HepG2 (cell line): ENCODE results near the gene STK39. TPM values are rescaled to one million over a fixed set of nuclear protein-coding genes. Genes with fewer than 3 reads are reported as not detected.

Experiments used
- ATAC-seq: fragments of 200-7000 bp; cut with Tn5 transposase; 3 replicates; pipeline ENCODE4 v1.9.1; 2020; ENCODE audit warnings: mild to moderate bottlenecking, moderate library complexity
- BruUV-seq: library from RNA; stranded (reverse); fragments of 400-500 nt; replicated peaks from 2 replicates; lab custom pipeline; 2021; lab: Mats Ljungman, UMichigan
- CTCF ChIA-PET: fragments of 300-600 bp; formaldehyde crosslinking; extraction: SDS; loops from one replicate; lab custom pipeline; 2021; ENCODE audit warnings: low total read pairs, inconsistent platforms, low intra/inter-chr PET ratio; lab: Yijun Ruan, JAX
- POLR2A ChIA-PET: fragments of 350-600 bp; sonication (Branson Sonifier 250); formaldehyde crosslinking; loops from one replicate; lab custom pipeline; 2020; ENCODE audit warnings: antibody characterized with exemption, inconsistent platforms; lab: Yijun Ruan, JAX
- DNase-seq: peaks from one replicate; pipeline ENCODE4 v3.0.0-alpha.2; 2015; ENCODE audit warnings: low spot score
- FAIRE-seq: peaks from 3 replicates; lab custom pipeline; 2011; peaks lifted over from hg19 to GRCh38; lab: Jason Lieb, UNC
- H2AFZ ChIP-seq: one replicate; pipeline ENCODE4 v1.6.1; 2011; ENCODE audit warnings: low read length, inconsistent platforms
- H3K27ac ChIP-seq: fragments of 300-600 bp; 3 replicates; pipeline ENCODE4 v1.8.0; 2011; ENCODE audit warnings: mixed run types, mild to moderate bottlenecking, mixed read lengths, low read length, inconsistent platforms; ENCODE audit not compliant: insufficient read depth; ENCODE audit errors: extremely low read length
- H3K27me3 ChIP-seq, 2 experiments: fragments of 200-600 bp in 1 of 2; 2 replicates in 1 of 2; 3 replicates in 1 of 2; pipeline versions ENCODE4 v1.6.0 to v1.8.0; 2011; ENCODE audit warnings: low read length in 2 of 2, mild to moderate bottlenecking in 2 of 2, moderate library complexity in 2 of 2, inconsistent platforms in 1 of 2; ENCODE audit not compliant: insufficient read depth in 2 of 2, control insufficient read depth in 1 of 2
- H3K36me3 ChIP-seq, 2 experiments: fragments of 200-600 bp in 1 of 2; replicated peaks in 1 of 2; 2 replicates in 1 of 2; 3 replicates in 1 of 2; pipeline versions ENCODE4 v1.5.1 to v1.8.0; 2011; ENCODE audit warnings: low read length in 2 of 2, inconsistent platforms in 1 of 2; ENCODE audit not compliant: insufficient read depth in 2 of 2, control insufficient read depth in 1 of 2
- H3K4me1 ChIP-seq: 2 replicates; pipeline ENCODE4 v1.5.1; 2012; ENCODE audit warnings: low read length, inconsistent platforms; ENCODE audit not compliant: insufficient read depth
- H3K4me2 ChIP-seq: 2 replicates; pipeline ENCODE4 v1.6.0; 2011; ENCODE audit warnings: low read depth, low read length, inconsistent platforms
- H3K4me3 ChIP-seq, 3 experiments: fragments of 200-600 bp in 1 of 3; sonication (generic), shearing (Covaris generic) in 1 of 3; replicated peaks in 1 of 3; 2 replicates each; pipeline ENCODE4 v1.5.1; 2011 to 2016; ENCODE audit warnings: low read length in 3 of 3, inconsistent platforms in 2 of 3, low read depth in 2 of 3, mild to moderate bottlenecking in 2 of 3, control low read depth in 1 of 3, mixed read lengths in 1 of 3; ENCODE audit not compliant: insufficient read depth in 1 of 3
- H3K79me2 ChIP-seq: one replicate; pipeline ENCODE4 v1.6.1; 2011; ENCODE audit warnings: low read length, inconsistent platforms; ENCODE audit not compliant: insufficient read depth
- H3K9ac ChIP-seq: 2 replicates; pipeline ENCODE4 v1.6.0; 2011; ENCODE audit warnings: mild to moderate bottlenecking, low read depth, low read length, inconsistent platforms; ENCODE audit not compliant: insufficient read depth
- H3K9me3 ChIP-seq: 2 replicates; pipeline ENCODE4 v1.5.1; 2012; ENCODE audit warnings: mild to moderate bottlenecking, low read length
- H4K20me1 ChIP-seq: 2 replicates; pipeline ENCODE4 v1.6.0; 2011; ENCODE audit warnings: inconsistent platforms, mild to moderate bottlenecking, low read length, moderate library complexity; ENCODE audit not compliant: insufficient read depth
- ARID2 ChIP-seq: sonication (generic); formaldehyde crosslinking; IDR thresholded peaks from 2 replicates; pipeline ENCODE4 v1.8.1; 2022; ENCODE audit warnings: mild to moderate bottlenecking, missing genetic modification reagents, borderline replicate concordance
- CHD4 ChIP-seq: fragments of 200-600 bp; sonication (generic); IDR thresholded peaks from 2 replicates; pipeline ENCODE4 v1.7.0; 2017; ENCODE audit warnings: mild to moderate bottlenecking, low read length, borderline replicate concordance
- ETV5 ChIP-seq: IDR thresholded peaks from 2 replicates; pipeline ENCODE4 v1.6.1; 2018; ENCODE audit warnings: missing biosample characterization, missing genetic modification reagents, inconsistent platforms, borderline replicate concordance
- HNRNPH1 ChIP-seq: fragments of 200-400 bp; formaldehyde crosslinking; optimal IDR thresholded peaks from 2 replicates; pipeline ENCODE3; 2017; ENCODE audit warnings: mild to moderate bottlenecking, low read depth, low read length
- NCOA2 ChIP-seq: sonication (generic); formaldehyde crosslinking; IDR thresholded peaks from 2 replicates; pipeline ENCODE4 v1.8.0; 2022; ENCODE audit warnings: inconsistent platforms
- NONO ChIP-seq, 2 experiments: fragments of 450-650 bp in 1 of 2; sonication (generic) in 1 of 2; formaldehyde crosslinking in 1 of 2; IDR thresholded peaks in 1 of 2; conservative IDR thresholded peaks in 1 of 2; 2 replicates each; pipeline versions ENCODE4 v1.6.1 to v1.8.0; 2017 to 2022; ENCODE audit warnings: mild to moderate bottlenecking in 1 of 2, missing genetic modification reagents in 1 of 2, moderate library complexity in 1 of 2
- SATB2 ChIP-seq: sonication (generic); formaldehyde crosslinking; IDR thresholded peaks from 2 replicates; pipeline ENCODE4 v1.5.0; 2020; ENCODE audit warnings: missing genetic modification reagents
- ZNF12 ChIP-seq: sonication (generic); formaldehyde crosslinking; IDR thresholded peaks from 2 replicates; pipeline ENCODE4 v1.5.0; 2020; ENCODE audit warnings: missing genetic modification reagents
- ZNF331 ChIP-seq: sonication (generic); formaldehyde crosslinking; IDR thresholded peaks from 2 replicates; pipeline ENCODE4 v1.4.0; 2020; ENCODE audit warnings: missing genetic modification reagents
- ZSCAN29 ChIP-seq: sonication (generic); formaldehyde crosslinking; conservative IDR thresholded peaks from 2 replicates; pipeline ENCODE4 v1.4.0; 2020; ENCODE audit warnings: mild to moderate bottlenecking, missing genetic modification reagents
- WGBS: methylation state at CpG from one replicate; pipeline ENCODE4 v1.1.6; 2017; ENCODE audit warnings: low lambda C conversion rate; 5-methylcytosine and 5-hydroxymethylcytosine counted together
- in situ Hi-C: cut with HindIII; loops from 2 replicates; pipeline ENCODE4 v1.10.0; 2017; ENCODE audit warnings: low pct_unique_long_range_greater_than_20kb; ENCODE audit not compliant: extremely low pct_ligation_motif_present
- intact Hi-C: fragments of 100-400 bp; cut with micrococcal nuclease; formaldehyde crosslinking; loops from one replicate; pipeline ENCODE4 v1.10.0; 2022; ENCODE audit not compliant: unreplicated experiment
- polyA plus RNA-seq, 8 experiments: library from polyadenylated mRNA; depleted of rRNA in 3 of 8; stranded (reverse) in 7 of 8; unstranded in 1 of 8; fragments of >200 nt; fragmentation: Illumina TruSeq in 4 of 8; extraction: Trizol in 4 of 8; gene quantifications; 2 replicates each; pipeline versions ENCODE4 v1.2.1 to v1.2.3, GENCODE V29; 2011 to 2016; ENCODE audit warnings: low read depth in 4 of 8, missing spikeins in 1 of 8, mixed read lengths in 1 of 8; ENCODE audit not compliant: insufficient read depth in 1 of 8
- total RNA-seq, 5 experiments: library from RNA; depleted of rRNA; stranded (reverse); fragments of >200 nt; fragmentation: Illumina TruSeq; extraction: Trizol; gene quantifications; 2 replicates each; pipeline ENCODE4 v1.2.3, GENCODE V29; 2016; ENCODE audit warnings: low read depth in 1 of 5
- TF ChIP-seq, protein P1 (sequence below): IDR thresholded peaks from 2 replicates; pipeline ENCODE4 v1.6.1; 2016; ENCODE audit warnings: low read depth, borderline replicate concordance
- TF ChIP-seq, protein P2 (sequence below): sonication (generic); formaldehyde crosslinking; IDR thresholded peaks from 2 replicates; pipeline ENCODE4 v1.5.0; 2020; ENCODE audit warnings: mild to moderate bottlenecking, missing genetic modification reagents, borderline replicate concordance
- TF ChIP-seq, protein P3 (sequence below): sonication (generic); formaldehyde crosslinking; IDR thresholded peaks from 2 replicates; pipeline ENCODE4 v1.9.0; 2021; ENCODE audit warnings: missing genetic modification reagents, borderline replicate concordance
- TF ChIP-seq, protein P4 (sequence below): sonication (generic); formaldehyde crosslinking; IDR thresholded peaks from 2 replicates; pipeline ENCODE4 v1.8.0; 2022; ENCODE audit warnings: missing genetic modification reagents, mild to moderate bottlenecking, inconsistent platforms, borderline replicate concordance

STK39 gene
- total and polyA plus RNA-seq, 2 of the 13 experiments (the other 11 are each of a cell fraction or from before 2014, with no cell fraction given), result 27.3 to 38.4 TPM

DNA sequence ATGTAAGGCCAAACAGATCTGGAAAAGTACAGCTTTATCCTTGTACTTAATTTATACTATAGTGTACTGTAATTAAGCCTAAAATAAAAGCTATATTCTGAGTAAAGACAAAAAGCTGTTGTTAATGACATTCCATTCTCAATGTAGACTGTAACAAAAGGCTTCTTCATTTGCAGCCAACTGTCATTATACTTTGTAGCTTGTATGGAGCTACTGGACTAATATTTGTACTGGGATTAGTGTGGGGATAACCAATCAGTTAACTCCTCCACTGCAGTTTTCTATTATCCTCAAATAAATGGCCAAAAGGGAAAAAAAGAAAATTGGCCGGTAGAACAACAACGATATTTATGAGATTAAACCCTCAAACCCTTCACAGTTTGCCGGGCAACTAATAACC, 66.5 kb downstream of the STK39 start:
- Histone ChIP-seq H3K9ac (peak overlapping the region; percentile 61), H3K4me2 (peak overlapping the region; percentile 58), H2AFZ (no peak overlapping the region), H3K79me2 (peaks cover 59% of the 10 kb centered on the region), H3K4me1 (peaks cover 89% of the 10 kb centered on the region), H3K27ac (peak overlapping the region; percentile 88), H4K20me1 (no peaks in the 10 kb centered on the region), H3K9me3 (no peaks in the 10 kb centered on the region), H3K36me3 (peaks cover 0 to 12% of the 10 kb centered on the region in 2 experiments; a peak in 4 of 5 replicates), H3K4me3 (peak overlapping the region in 1 of 3 experiments; percentile 13; a peak in 1 of 6 replicates), H3K27me3 (no peaks in the 10 kb centered on the region)
- CTCF ChIA-PET, result no interaction called here
- in situ Hi-C loops (no loop called here), intact Hi-C loops (loop anchor here (1.0 kb wide), 3 partner anchors 9 to 40 kb away; no protein-coding TSS in a partner anchor)
- FAIRE-seq, result peak; percentile 79
- WGBS, result 3% methylated on average over 3 of the region's 3 CpGs
- peak; percentile 94 for DNase-seq
- peak; percentile 93 for ATAC-seq
- BruUV-seq, result no TSS peak
- POLR2A ChIA-PET, result interaction anchor here (0.6 to 3.2 kb wide), 5 partner anchors 10 to 1763 kb away, joined by 3 to 59 read pairs (median 16); no protein-coding TSS in a partner anchor
- TF ChIP-seq, protein P1, sequence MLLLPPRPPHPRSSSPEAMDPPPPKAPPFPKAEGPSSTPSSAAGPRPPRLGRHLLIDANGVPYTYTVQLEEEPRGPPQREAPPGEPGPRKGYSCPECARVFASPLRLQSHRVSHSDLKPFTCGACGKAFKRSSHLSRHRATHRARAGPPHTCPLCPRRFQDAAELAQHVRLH, result no peak
- TF ChIP-seq, protein P2, sequence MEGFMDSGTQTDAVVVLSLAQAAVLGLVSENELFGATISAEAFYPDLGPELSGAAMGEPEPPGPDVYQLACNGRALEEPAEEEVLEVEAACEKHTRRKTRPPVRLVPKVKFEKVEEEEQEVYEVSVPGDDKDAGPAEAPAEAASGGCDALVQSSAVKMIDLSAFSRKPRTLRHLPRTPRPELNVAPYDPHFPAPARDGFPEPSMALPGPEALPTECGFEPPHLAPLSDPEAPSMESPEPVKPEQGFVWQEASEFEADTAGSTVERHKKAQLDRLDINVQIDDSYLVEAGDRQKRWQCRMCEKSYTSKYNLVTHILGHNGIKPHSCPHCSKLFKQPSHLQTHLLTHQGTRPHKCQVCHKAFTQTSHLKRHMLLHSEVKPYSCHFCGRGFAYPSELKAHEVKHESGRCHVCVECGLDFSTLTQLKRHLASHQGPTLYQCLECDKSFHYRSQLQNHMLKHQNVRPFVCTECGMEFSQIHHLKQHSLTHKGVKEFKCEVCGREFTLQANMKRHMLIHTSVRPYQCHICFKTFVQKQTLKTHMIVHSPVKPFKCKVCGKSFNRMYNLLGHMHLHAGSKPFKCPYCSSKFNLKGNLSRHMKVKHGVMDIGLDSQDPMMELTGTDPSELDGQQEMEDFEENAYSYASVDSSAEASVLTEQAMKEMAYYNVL (CRISPR knock-in tag), result 0 out of 2 replicates have a peak, but pooled peaks have one; percentile 31
- TF ChIP-seq ZSCAN29 (CRISPR knock-in tag) (0 out of 2 replicates have a peak, but pooled peaks have one; percentile 11), HNRNPH1 (no peak), ETV5 (CRISPR knock-in tag) (peak; percentile 23; the same call in 1 of the 2 replicates), NONO (IDR thresholded peaks at IDR 0.05) (no peak), NONO (CRISPR knock-in tag; conservative IDR thresholded peaks at IDR 0.05) (peak; percentile 43; the same call in 1 of the 2 replicates), NCOA2 (peak; percentile 77), ZNF12 (CRISPR knock-in tag) (peak; percentile 70; the same call in 1 of the 2 replicates), SATB2 (CRISPR knock-in tag) (0 out of 2 replicates have a peak, but pooled peaks have one; percentile 81), ARID2 (CRISPR knock-in tag) (no peak), ZNF331 (CRISPR knock-in tag) (peak; percentile 20; the same call in 1 of the 2 replicates), CHD4 (0 out of 2 replicates have a peak, but pooled peaks have one; percentile 15)
- TF ChIP-seq, protein P3, sequence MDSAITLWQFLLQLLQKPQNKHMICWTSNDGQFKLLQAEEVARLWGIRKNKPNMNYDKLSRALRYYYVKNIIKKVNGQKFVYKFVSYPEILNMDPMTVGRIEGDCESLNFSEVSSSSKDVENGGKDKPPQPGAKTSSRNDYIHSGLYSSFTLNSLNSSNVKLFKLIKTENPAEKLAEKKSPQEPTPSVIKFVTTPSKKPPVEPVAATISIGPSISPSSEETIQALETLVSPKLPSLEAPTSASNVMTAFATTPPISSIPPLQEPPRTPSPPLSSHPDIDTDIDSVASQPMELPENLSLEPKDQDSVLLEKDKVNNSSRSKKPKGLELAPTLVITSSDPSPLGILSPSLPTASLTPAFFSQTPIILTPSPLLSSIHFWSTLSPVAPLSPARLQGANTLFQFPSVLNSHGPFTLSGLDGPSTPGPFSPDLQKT (CRISPR knock-in tag), result no peak
- TF ChIP-seq, protein P4, sequence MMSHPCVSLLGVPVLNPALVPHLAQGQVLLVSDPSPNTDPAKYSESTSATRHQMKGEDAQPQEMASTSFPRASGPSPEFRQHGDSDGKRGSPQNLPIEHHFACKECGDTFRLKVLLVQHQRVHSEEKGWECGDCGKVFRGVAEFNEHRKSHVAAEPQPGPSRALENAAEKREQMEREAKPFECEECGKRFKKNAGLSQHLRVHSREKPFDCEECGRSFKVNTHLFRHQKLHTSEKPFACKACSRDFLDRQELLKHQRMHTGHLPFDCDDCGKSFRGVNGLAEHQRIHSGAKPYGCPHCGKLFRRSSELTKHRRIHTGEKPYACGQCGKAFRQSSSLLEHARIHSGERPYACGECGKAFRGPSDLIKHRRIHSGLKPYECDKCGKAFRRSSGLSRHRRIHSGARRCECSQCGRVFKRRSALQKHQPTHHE (CRISPR knock-in tag), result peak; percentile 47; the same call in 1 of the 2 replicates
